Cardiac fibroblast (primary cell): ENCODE results near the gene TMTC2.

ENCODE experiments used
- DNase-seq, 2 donors: peaks; one replicate each; pipeline versions ENCODE4 v3.0.0 to v3.0.0-alpha.2; 2010; ENCODE audit warnings: low read depth in 2 of 2
- H3K4me3 ChIP-seq, 2 donors: replicated peaks in 1 of 2; 1 replicate in 1 of 2; 2 replicates in 1 of 2; pipeline ENCODE4 v1.5.1; 2011; ENCODE audit warnings: low read depth in 2 of 2, low read length in 2 of 2, mild to moderate bottlenecking in 2 of 2, moderate library complexity in 1 of 2
- CTCF ChIP-seq: IDR thresholded peaks from one replicate; pipeline ENCODE4 v1.5.1; 2011; ENCODE audit warnings: low read depth, mild to moderate bottlenecking, low read length, inconsistent platforms

Gene TMTC2

GRCh38 chr12:82650627-82651337, 35.9 kb upstream of the TMTC2 start:
- no peak overlapping the region for H3K4me3 ChIP-seq
- TF ChIP-seq CTCF, result no peak
- peak; percentile 21 to 46 for DNase-seq

- TF ChIP-seq CTCF, result no peak
- no peak for DNase-seq
- no peak overlapping the region for H3K4me3 ChIP-seq
Observed at GRCh38 chr12:82651489-82651888, 35.2 kb upstream of the TMTC2 start.

- no peak for DNase-seq
- H3K4me3 ChIP-seq, result no peak overlapping the region
- TF ChIP-seq CTCF, result no peak
Observed at GRCh38 chr12:82652071-82652470, 34.6 kb upstream of the TMTC2 start.

GRCh38 chr12:82655751-82656150, 31.0 kb upstream of the TMTC2 start:
- no peak for DNase-seq
- TF ChIP-seq CTCF, result no peak
- no peak overlapping the region for H3K4me3 ChIP-seq

GRCh38 chr12:82659343-82660207, 27.1 kb upstream of the TMTC2 start:
- H3K4me3 ChIP-seq, result no peak overlapping the region
- DNase-seq, result no peak
- no peak for TF ChIP-seq CTCF

- H3K4me3 ChIP-seq, result no peak overlapping the region
- no peak for TF ChIP-seq CTCF
- DNase-seq, result peak in 1 of 2 donors; percentile 18
Observed at GRCh38 chr12:82660541-82661325, 26.0 kb upstream of the TMTC2 start.
